T-cell (primary cell): ENCODE data around the gene HECTD3. TPM values are rescaled to one million over a fixed set of nuclear protein-coding genes. Genes with fewer than 3 reads are reported as not detected.

Experiments
- ATAC-seq, 4 experiments: fragments of 200-7000 bp in 3 of 4; fragments of 150-1000 bp in 1 of 4; cut with Tn5 transposase; replicated peaks in 1 of 4; 1 replicate in 3 of 4; 2 replicates in 1 of 4; pipeline ENCODE4 v1.10.0; 2021; ENCODE audit warnings: moderate library complexity in 3 of 4, mild to moderate bottlenecking in 2 of 4, moderate number of reproducible peaks in 1 of 4
- CTCF ChIA-PET, 2 donors: fragments of 300-600 bp; sonication (Branson Sonifier 250); formaldehyde crosslinking; loops; one replicate each; lab custom pipeline; 2022; ENCODE audit warnings: antibody characterized with exemption in 2 of 2; lab: Charles Lee
- POLR2A ChIA-PET, 2 donors: fragments of 300-600 bp; sonication (Branson Sonifier 250); formaldehyde crosslinking; loops; one replicate each; lab custom pipeline; 2022; ENCODE audit warnings: antibody characterized with exemption in 2 of 2; lab: Charles Lee
- DNase-seq, 35 experiments: peaks; one replicate each; pipeline versions ENCODE4 v3.0.0 to v3.0.0-alpha.2; 2013 to 2023
- H3K27ac ChIP-seq: one replicate; pipeline ENCODE4 v1.5.1; 2013; ENCODE audit warnings: low read length
- H3K27me3 ChIP-seq, 2 experiments: replicated peaks in 1 of 2; 1 replicate in 1 of 2; 2 replicates in 1 of 2; pipeline versions ENCODE4 v1.6.1 to v1.7.0; 2013; ENCODE audit warnings: low read length in 1 of 2, mixed read lengths in 1 of 2; ENCODE audit not compliant: control insufficient read depth in 2 of 2, insufficient read depth in 2 of 2; ENCODE audit errors: extremely low read depth in 1 of 2
- H3K36me3 ChIP-seq, 2 donors: 1 replicate in 1 of 2; 2 replicates in 1 of 2; pipeline versions ENCODE4 v1.6.1 to v1.7.0; 2013; ENCODE audit warnings: low read length in 1 of 2; ENCODE audit not compliant: control insufficient read depth in 2 of 2, insufficient read depth in 1 of 2; ENCODE audit errors: extremely low read depth in 1 of 2
- H3K4me1 ChIP-seq, 2 experiments: 1 replicate in 1 of 2; 2 replicates in 1 of 2; pipeline versions ENCODE4 v1.6.1 to v1.7.0; 2013; ENCODE audit warnings: low read length in 2 of 2, mixed read lengths in 1 of 2; ENCODE audit not compliant: insufficient read depth in 2 of 2, control insufficient read depth in 1 of 2; ENCODE audit errors: extremely low read depth in 1 of 2
- H3K4me3 ChIP-seq, 2 donors: 1 replicate in 1 of 2; 2 replicates in 1 of 2; pipeline versions ENCODE4 v1.5.1 to v1.7.0; 2013; ENCODE audit warnings: mild to moderate bottlenecking in 2 of 2, low read length in 1 of 2, moderate library complexity in 1 of 2; ENCODE audit not compliant: control insufficient read depth in 1 of 2; ENCODE audit errors: extremely low read depth in 1 of 2
- H3K9me3 ChIP-seq: 2 replicates; pipeline ENCODE4 v1.7.0; 2013
- H3K27ac Mint-ChIP-seq, 2 donors: one replicate each; pipeline ENCODE4 v1.8.0; 2020 to 2021; ENCODE audit warnings: mild to moderate bottlenecking in 2 of 2, mixed read lengths in 2 of 2
- H3K27me3 Mint-ChIP-seq, 2 donors: one replicate each; pipeline ENCODE4 v1.8.0; 2021 to 2022; ENCODE audit warnings: mixed read lengths in 2 of 2
- H3K36me3 Mint-ChIP-seq: one replicate; pipeline ENCODE4 v1.8.0; 2021; ENCODE audit warnings: mixed read lengths
- H3K4me1 Mint-ChIP-seq, 3 donors: one replicate each; pipeline ENCODE4 v1.8.0; 2020 to 2022; ENCODE audit warnings: mixed read lengths in 3 of 3, mild to moderate bottlenecking in 1 of 3
- H3K4me3 Mint-ChIP-seq, 3 donors: one replicate each; pipeline ENCODE4 v1.8.0; 2020 to 2022; ENCODE audit warnings: mild to moderate bottlenecking in 3 of 3, mixed read lengths in 3 of 3, moderate library complexity in 3 of 3
- H3K9me3 Mint-ChIP-seq, 3 donors: one replicate each; pipeline ENCODE4 v1.8.0; 2020 to 2022; ENCODE audit warnings: mixed read lengths in 3 of 3
- WGBS: methylation state at CpG from one replicate; pipeline ENCODE4 v1.1.5; 2013; ENCODE audit warnings: missing lambda C conversion rate; ENCODE audit not compliant: insufficient coverage; 5-methylcytosine and 5-hydroxymethylcytosine counted together
- total RNA-seq, 35 experiments: library from RNA in 6 of 35; stranded (reverse) in 6 of 35; fragments of 120-200 nt in 1 of 35; gene quantifications; one replicate each; pipeline versions ENCODE4 v1.2.1 to v1.2.4 and lab custom pipeline; 2013 to 2026

Gene HECTD3
- total RNA-seq, 5 donors from 2014 or later (not counting 1 experiment from before 2014, with no cell fraction given): 41.5 to 59.8 (median 55.4) TPM

DNA sequence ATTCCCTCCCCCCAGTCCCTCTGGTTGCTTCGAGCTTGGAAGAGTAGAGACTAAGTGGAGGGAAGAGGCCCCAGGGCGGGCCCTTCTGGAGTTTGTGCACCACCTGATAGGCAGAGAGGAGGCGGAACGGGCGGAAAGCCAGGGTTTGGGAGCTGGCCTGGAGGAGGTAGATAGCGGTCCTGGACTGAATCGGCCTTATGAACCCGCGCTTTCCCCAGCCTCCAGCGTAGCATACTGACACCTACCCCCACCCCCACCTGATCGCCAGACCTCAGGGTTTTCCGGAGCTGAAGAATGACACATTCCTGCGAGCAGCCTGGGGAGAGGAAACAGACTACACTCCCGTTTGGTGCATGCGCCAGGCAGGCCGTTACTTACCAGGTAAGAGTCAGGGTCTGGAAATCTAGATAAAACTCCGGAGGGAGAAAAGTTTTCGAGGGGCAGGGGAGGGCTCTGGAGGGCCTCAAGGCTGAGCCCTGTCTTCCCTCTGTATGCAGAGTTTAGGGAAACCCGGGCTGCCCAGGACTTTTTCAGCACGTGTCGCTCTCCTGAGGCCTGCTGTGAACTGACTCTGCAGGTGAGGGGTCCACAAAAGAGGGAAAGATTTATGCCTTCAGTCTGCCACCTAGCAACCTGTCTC lies 1.6 kb upstream of the HECTD3 start:
- POLR2A ChIA-PET: interaction anchor here (0.6 to 1.2 kb wide), 7 partner anchors 26 to 1245 kb away, joined by 3 to 32 read pairs (median 5); partner anchors contain the start of genes EIF2B3 (in 1 of the 2) and RPS8 (in 1 of the 2)
- peak overlapping the region; percentile 88 to 91 for H3K27ac Mint-ChIP-seq
- Histone ChIP-seq H3K9me3 (no peaks in the 10 kb centered on the region), H3K27ac (peak overlapping the region; percentile 81), H3K4me3 (peak overlapping the region; percentile 71 to 90), H3K36me3 (peaks cover 11 to 27% of the 10 kb centered on the region in 2 donors), H3K27me3 (no peaks in the 10 kb centered on the region), H3K4me1 (peaks cover 21 to 54% of the 10 kb centered on the region in 2 experiments)
- ATAC-seq (no peak), DNase-seq (peak in 4 of 35 experiments; percentile 8 to 36 (median 11))
- WGBS: 7% methylated on average over 6 of the region's 21 CpGs
- no peaks in the 10 kb centered on the region for H3K27me3 Mint-ChIP-seq
- no peaks in the 10 kb centered on the region for H3K9me3 Mint-ChIP-seq
- H3K36me3 Mint-ChIP-seq: peaks cover 25% of the 10 kb centered on the region
- H3K4me1 Mint-ChIP-seq: peaks cover 51 to 59% (median 55%) of the 10 kb centered on the region in 3 donors
- CTCF ChIA-PET: interaction anchor here (0.6 to 6.1 kb wide), 10 partner anchors 8 to 486 kb away, joined by 3 to 124 read pairs (median 10); partner anchors contain the start of genes EIF2B3 (in 1 of the 2), MUTYH (in 1 of the 2), RNU5D-1 (in 1 of the 2) and TESK2 (in 1 of the 2)
- H3K4me3 Mint-ChIP-seq: peak overlapping the region; percentile 82 to 94 (median 90)

DNA sequence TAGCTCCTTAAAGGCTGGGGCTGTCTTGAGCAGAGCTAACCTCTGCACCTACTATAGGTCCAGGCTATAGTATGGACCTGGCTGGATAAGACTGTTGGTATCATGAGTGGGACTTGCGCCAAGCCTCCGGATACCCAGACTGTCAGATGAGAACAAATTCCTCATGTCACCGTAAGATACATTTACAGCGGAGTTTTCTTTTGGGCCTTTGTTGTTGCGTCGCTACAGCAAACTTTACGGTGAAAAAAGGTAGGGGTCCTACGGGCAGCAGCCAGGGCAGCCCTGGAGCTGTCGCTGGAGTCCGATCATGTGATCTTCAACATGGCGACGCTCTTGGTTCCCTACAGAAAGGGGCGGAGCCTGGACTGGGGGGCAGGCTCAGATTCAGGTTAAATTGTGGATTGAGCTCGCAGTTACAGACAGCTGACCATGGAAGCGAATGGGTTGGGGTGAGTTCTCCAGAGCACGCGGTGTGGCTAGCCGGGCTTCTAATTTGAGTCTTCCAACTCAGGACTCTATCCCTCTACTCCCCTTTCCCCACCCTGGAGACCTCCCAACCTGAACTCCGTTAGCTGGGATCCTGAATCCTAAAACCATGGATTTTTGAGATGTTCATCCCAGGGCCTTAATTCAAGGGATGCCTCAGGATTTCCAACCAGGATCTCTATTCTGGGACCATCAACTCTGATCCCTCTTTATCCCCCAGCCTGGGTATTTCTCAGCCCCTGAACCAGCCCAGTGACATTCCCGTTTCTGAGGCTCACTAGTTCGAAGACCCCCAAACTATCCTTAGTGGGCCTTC lies 914 bp upstream of the HECTD3 start, which contains the start of gene UROD:
UROD (plus strand) TSS at position 418 of the 802 bp plus-strand sequence; CDS start at position 430, 12 bp downstream.
- Mint-ChIP-seq H3K9me3 (no peaks in the 10 kb centered on the region), H3K27ac (peak within 1 kb of the TSS; percentile 88 to 91), H3K27me3 (no peaks in the 10 kb centered on the region), H3K4me3 (peak within 1 kb of the TSS; percentile 82 to 94 (median 90)), H3K36me3 (peaks cover 30% of the 10 kb centered on the region), H3K4me1 (peaks cover 51 to 59% (median 55%) of the 10 kb centered on the region in 3 donors)
- Histone ChIP-seq H3K27ac (peak within 1 kb of the TSS; percentile 81), H3K4me1 (peaks cover 21 to 54% of the 10 kb centered on the region in 2 experiments), H3K9me3 (no peaks in the 10 kb centered on the region), H3K27me3 (no peaks in the 10 kb centered on the region), H3K36me3 (peaks cover 11 to 33% of the 10 kb centered on the region in 2 donors), H3K4me3 (peak within 1 kb of the TSS; percentile 71 to 90)
- POLR2A ChIA-PET: interaction anchor here (0.6 to 1.5 kb wide), 8 partner anchors 24 to 329 kb away, joined by 3 to 32 read pairs (median 5); partner anchors contain the start of genes EIF2B3 (in 1 of the 2) and RPS8 (in 1 of the 2)
- DNase-seq: peak; percentile 69 to 95 (median 89)
- CTCF ChIA-PET: interaction anchor here (0.6 to 6.1 kb wide), 13 partner anchors 9 to 488 kb away, joined by 3 to 124 read pairs (median 7); partner anchors contain the start of genes CCDC163 (in 1 of the 2), EIF2B3 (in 1 of the 2), MMACHC (in 1 of the 2) and MUTYH (in 1 of the 2)
- 0% methylated on average over 14 of the region's 21 CpGs for WGBS
- ATAC-seq: peak; percentile 79 to 86 (median 80)

DNA sequence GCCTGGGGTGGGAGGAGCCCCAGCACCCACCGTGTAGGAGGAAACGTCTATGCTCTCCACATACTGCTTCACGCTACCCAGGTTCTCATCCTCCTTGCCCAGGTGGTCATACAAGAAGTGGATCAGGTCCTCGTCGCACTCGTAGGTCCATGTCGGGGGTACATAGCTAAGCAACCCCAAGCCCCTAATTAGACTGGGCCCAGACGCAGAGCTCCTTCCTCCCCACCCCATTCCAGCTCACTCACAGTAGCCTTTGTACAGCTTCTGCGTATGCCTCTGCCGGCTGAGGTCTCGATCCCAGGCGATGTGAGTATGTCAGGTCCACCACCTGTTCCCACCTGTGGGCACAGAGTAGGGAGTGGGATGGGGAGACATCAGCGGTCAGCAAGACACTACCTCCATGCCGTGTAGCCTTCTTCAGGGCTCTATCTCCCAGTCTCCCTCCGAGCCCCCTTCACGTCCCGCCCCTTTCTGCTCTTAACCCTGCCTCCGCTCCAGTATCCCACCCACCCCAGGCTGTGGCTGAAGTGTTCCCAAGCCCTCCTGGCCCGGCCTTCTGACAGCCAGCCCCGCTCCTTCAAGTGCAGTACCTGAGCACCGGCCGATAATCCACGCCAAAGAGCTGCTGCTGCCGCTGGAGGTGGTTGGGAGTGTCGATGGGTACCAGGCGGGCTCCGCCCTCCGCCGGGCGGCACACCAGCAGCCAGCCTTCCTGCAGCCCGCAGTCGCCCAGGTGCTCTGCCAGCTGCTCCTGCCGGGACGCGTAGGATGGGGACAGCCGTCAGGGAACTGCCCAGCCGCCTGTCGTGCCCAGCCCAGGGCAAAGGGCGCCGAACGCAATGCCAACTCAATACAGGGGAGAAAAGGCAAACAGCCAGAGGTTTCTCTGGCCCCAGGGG lies 919 bp downstream of the HECTD3 start:
- Mint-ChIP-seq H3K4me3 (peak overlapping the region; percentile 81 to 94 (median 90)), H3K4me1 (peaks cover 51 to 59% (median 55%) of the 10 kb centered on the region in 3 donors), H3K9me3 (no peaks in the 10 kb centered on the region), H3K27me3 (no peaks in the 10 kb centered on the region), H3K27ac (peak overlapping the region; percentile 81 to 84), H3K36me3 (peaks cover 42% of the 10 kb centered on the region)
- ChIA-PET POLR2A (interaction anchor here (0.6 to 1.5 kb wide), 7 partner anchors 24 to 1298 kb away, joined by 3 to 5 read pairs (median 4); partner anchors contain the start of genes EIF2B3 (in 1 of the 2) and RNU5D-1 (in 1 of the 2)), CTCF (interaction anchor here in 1 of 2 donors (0.6 to 6.1 kb wide), 9 partner anchors 23 to 737 kb away, joined by 3 to 124 read pairs (median 9); partner anchors contain the start of genes EIF2B3, MUTYH, PLK3 and RNU5D-1)
- Histone ChIP-seq H3K4me3 (peak overlapping the region; percentile 71 to 90), H3K27me3 (no peaks in the 10 kb centered on the region), H3K27ac (peak overlapping the region; percentile 20), H3K9me3 (no peaks in the 10 kb centered on the region), H3K4me1 (peaks cover 21 to 54% of the 10 kb centered on the region in 2 experiments), H3K36me3 (peaks cover 20 to 47% of the 10 kb centered on the region in 2 donors)
- DNase-seq (peak in 18 of 35 experiments; percentile 13 to 48 (median 28)), ATAC-seq (peak in 3 of 4 experiments; percentile 15 to 27 (median 20))
- WGBS: 22% methylated on average over 26 of the region's 41 CpGs

DNA sequence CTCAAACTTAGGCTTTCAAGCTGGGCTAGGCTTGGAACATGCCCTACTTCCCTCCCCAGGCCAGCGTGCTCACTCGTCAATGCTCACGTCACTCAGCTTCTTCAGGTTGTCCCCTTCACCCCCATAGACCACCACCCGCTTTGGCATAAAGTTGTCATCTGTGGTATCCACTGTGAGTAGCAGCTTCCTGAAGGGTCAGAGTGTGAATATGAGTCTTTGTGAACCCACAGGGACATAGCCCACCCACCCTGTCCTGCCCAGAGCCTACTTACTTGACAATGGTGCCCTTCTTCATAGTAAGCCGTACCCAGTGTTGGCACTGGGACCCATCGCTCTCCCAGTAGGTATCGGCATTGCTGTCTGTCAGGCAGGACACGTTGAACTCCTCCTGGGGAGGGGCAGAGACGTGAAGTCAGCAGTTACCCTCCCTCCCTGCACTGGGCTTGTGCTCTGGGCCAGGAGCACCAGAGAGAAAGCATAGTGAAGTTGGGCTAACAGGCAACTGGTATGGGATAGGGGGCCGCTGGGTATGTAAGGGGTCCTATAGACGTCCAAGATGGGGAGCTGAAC lies 1.7 kb downstream of the HECTD3 start:
- no peaks in the 10 kb centered on the region for H3K27me3 ChIP-seq
- Mint-ChIP-seq H3K27me3 (no peaks in the 10 kb centered on the region), H3K4me1 (peaks cover 47 to 51% (median 49%) of the 10 kb centered on the region in 3 donors), H3K9me3 (no peaks in the 10 kb centered on the region), H3K4me3 (peak overlapping the region; percentile 81 to 94 (median 90)), H3K27ac (peak overlapping the region; percentile 81 to 84), H3K36me3 (peaks cover 46% of the 10 kb centered on the region)
- H3K4me3 ChIP-seq: no peak overlapping the region
- no peak overlapping the region for H3K27ac ChIP-seq
- H3K36me3 ChIP-seq: peaks cover 20 to 55% of the 10 kb centered on the region in 2 donors
- ChIA-PET CTCF (no interaction called here), POLR2A (no interaction called here)
- WGBS: 97% methylated on average over 7 of the region's 11 CpGs
- H3K9me3 ChIP-seq: no peaks in the 10 kb centered on the region
- H3K4me1 ChIP-seq: peaks cover 21 to 49% of the 10 kb centered on the region in 2 experiments
- DNase-seq (no peak), ATAC-seq (no peak)

DNA sequence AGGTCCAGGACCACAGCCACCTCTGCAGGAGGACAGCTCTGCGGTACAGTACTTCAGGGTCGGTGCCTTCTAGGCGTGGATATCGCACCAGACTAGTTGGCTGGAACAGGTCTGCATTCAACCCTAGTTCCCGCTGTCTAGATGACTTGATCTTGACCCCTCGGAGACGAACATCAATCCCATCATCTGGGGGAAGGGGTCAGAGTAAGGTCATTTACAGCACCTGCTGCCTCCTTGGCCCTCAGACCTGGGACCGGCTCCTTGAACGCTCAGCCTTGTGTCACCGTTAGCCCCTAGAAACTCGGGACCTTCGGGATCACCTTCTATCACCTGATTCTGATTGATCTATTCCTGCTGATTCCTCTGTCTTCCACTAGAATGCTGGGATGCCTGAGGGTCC lies 2.6 kb downstream of the HECTD3 start:
- Mint-ChIP-seq H3K27ac (peak overlapping the region in 1 of 2 donors; percentile 50), H3K4me3 (peak overlapping the region in 2 of 3 donors; percentile 25 to 50), H3K9me3 (no peaks in the 10 kb centered on the region), H3K27me3 (no peaks in the 10 kb centered on the region), H3K4me1 (peaks cover 40 to 46% (median 45%) of the 10 kb centered on the region in 3 donors), H3K36me3 (peaks cover 47% of the 10 kb centered on the region)
- H3K4me1 ChIP-seq: peaks cover 21 to 42% of the 10 kb centered on the region in 2 experiments
- CTCF ChIA-PET: no interaction called here
- ATAC-seq (no peak), DNase-seq (no peak)
- no peak overlapping the region for H3K4me3 ChIP-seq
- H3K27me3 ChIP-seq: no peaks in the 10 kb centered on the region
- no peaks in the 10 kb centered on the region for H3K9me3 ChIP-seq
- POLR2A ChIA-PET: no interaction called here
- WGBS: 98% methylated on average over 6 of the region's 12 CpGs
- peaks cover 29 to 58% of the 10 kb centered on the region in 2 donors for H3K36me3 ChIP-seq
- no peak overlapping the region for H3K27ac ChIP-seq
